Cardiac septum (tissue), 1 donor: ENCODE results near the gene IGSF11. TPM values are rescaled to one million over a fixed set of nuclear protein-coding genes. Genes with fewer than 3 reads are reported as not detected.
"Not testable (repeated sequence)": the region's sequence is repeated elsewhere in the genome, so short reads cannot be mapped to it uniquely, and the experiment has no call there.

Experiments used
- DNase-seq: peaks from one replicate; pipeline ENCODE4 v3.0.0-alpha.2; 2020; ENCODE audit warnings: low spot score
- intact Hi-C: fragments of 100-400 bp; cut with DNase I; formaldehyde crosslinking; loops from one replicate; pipeline ENCODE4 v1.14.0; 2022
- total RNA-seq: library from RNA; stranded (reverse); fragmentation: NEBNext Ultra II Directional; extraction: Animal tissue kit (Norgen Biotek cat#: 25700); gene quantifications from one replicate; pipeline ENCODE4 v1.2.1, GENCODE V29; 2021
- donor health status: DM: no; HTN: no; CAD: no.

The IGSF11 gene
- total RNA-seq, 1 donor from 2014 or later, result 1.8 TPM

DNA sequence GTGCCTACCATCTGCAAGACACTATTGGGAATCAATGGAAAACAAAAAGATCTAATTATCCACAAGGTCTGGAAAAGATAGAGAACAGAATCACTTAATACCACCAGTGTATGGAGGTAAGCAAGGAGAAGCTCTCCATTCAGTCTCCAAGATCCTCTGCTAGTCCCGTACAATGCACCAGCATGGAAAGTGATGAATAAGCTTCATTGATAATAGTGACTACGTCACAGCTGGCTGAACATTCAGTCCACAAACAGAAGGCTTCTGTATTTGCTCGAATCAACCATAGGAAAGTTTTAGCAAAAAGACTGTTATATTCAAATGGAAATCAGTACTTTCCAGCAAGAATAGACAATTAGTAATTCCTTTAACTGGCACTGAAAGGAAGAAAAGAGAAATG is 42.9 kb downstream of the IGSF11 start:
- DNase-seq, result no peak

GRCh38 chr3:118990823-118991560 is 43.7 kb downstream of the IGSF11 start:
- DNase-seq, result no peak

More for the DNA sequence above, 42.9 kb downstream of the IGSF11 start:
- intact Hi-C loops, result no loop called here

GRCh38 chr3:118988198-118989130 is 46.2 kb downstream of the IGSF11 start:
- DNase-seq, result no peak
- intact Hi-C loops, result no loop called here

More at GRCh38 chr3:118990823-118991560, 43.7 kb downstream of the IGSF11 start:
- intact Hi-C loops, result no loop called here

- intact Hi-C loops, result no loop called here
- DNase-seq, result no peak
Measured at GRCh38 chr3:118987477-118987876, 47.2 kb downstream of the IGSF11 start.

- DNase-seq, result no peak
- intact Hi-C loops, result no loop called here
Measured at GRCh38 chr3:118986734-118987133, 47.9 kb downstream of the IGSF11 start.

DNA sequence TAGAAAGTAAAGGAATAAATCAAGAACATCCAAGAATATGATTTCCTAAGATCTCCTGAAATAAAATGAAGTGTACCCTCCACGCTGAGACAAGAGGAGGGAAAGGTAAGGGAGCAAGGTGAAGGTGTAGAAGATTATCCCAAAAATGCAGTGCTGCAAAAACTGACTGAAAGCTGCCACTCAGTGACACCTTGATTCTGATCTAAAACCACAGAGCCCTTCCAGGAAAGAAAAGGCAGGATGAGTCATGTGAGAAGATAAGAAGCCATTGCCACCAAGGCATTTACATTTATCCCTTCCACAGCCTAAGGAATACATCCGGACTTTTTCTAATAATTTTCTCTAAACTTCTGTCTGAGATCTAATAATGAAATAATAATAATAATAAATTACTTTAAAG is 49.9 kb downstream of the IGSF11 start:
- intact Hi-C loops, result no loop called here
- no peak for DNase-seq

- intact Hi-C loops, result no loop called here
- no peak for DNase-seq
Measured at GRCh38 chr3:118981494-118982134, 53.0 kb downstream of the IGSF11 start.

GRCh38 chr3:118980832-118981231 is 53.8 kb downstream of the IGSF11 start:
- no peak for DNase-seq
- intact Hi-C loops, result no loop called here

DNA sequence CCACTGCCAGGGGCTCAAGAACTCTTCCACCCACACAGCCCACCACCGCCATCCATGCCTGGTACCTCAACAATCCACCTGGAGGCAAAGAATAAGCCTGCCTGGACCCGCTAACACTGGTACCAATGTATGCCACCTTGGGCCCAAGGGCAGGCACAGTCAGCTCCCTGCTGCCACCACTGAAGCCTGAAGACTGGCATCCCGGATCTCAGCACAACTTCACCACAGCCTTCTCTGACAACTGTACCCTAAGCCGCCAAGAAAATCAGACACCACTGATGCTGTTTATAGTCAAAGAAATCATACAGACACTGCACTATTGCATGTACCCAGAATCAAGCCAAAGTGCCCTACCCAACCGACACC is 56.3 kb downstream of the IGSF11 start:
- no peak for DNase-seq
- intact Hi-C loops, result no loop called here

GRCh38 chr3:118977671-118978392 is 56.8 kb downstream of the IGSF11 start:
- no peak for DNase-seq

GRCh38 chr3:118977118-118977517 is 57.5 kb downstream of the IGSF11 start:
- no peak for DNase-seq
- intact Hi-C loops, result no loop called here

More at GRCh38 chr3:118977671-118978392, 56.8 kb downstream of the IGSF11 start:
- intact Hi-C loops, result no loop called here

- intact Hi-C loops, result not testable (repeated sequence)
Measured at GRCh38 chr3:118975476-118975875, 59.2 kb downstream of the IGSF11 start.

GRCh38 chr3:118974356-118975097 is 60.1 kb downstream of the IGSF11 start:
- intact Hi-C loops, result no loop called here
- DNase-seq, result no peak

More at GRCh38 chr3:118975476-118975875, 59.2 kb downstream of the IGSF11 start:
- DNase-seq, result not testable (repeated sequence)

GRCh38 chr3:118973050-118973449 is 61.6 kb downstream of the IGSF11 start:
- intact Hi-C loops, result no loop called here
- DNase-seq, result peak; percentile 76

GRCh38 chr3:118970819-118971218 is 63.8 kb downstream of the IGSF11 start:
- DNase-seq, result no peak
- intact Hi-C loops, result no loop called here

GRCh38 chr3:118968640-118969039 is 66.0 kb downstream of the IGSF11 start:
- no peak for DNase-seq
- intact Hi-C loops, result loop anchor here (5.0 kb wide), 1 partner anchor 64 kb away; the partner anchor contains the start of gene IGSF11

- intact Hi-C loops, result loop anchor here (5.0 kb wide), 1 partner anchor 64 kb away; the partner anchor contains the start of gene IGSF11
- no peak for DNase-seq
Measured at GRCh38 chr3:118968111-118968510, 66.5 kb downstream of the IGSF11 start.

- intact Hi-C loops, result loop anchor here (5.0 kb wide), 1 partner anchor 66 kb away; the partner anchor contains the start of gene IGSF11
- no peak for DNase-seq
Measured at GRCh38 chr3:118966700-118967099, 67.9 kb downstream of the IGSF11 start.
